ENCODE measurements around the gene DGCR6L.

GRCh38 chr22:20275836-20276235 lies 44.0 kb downstream of the DGCR6L start:
- TF ChIP-seq, protein P1, sequence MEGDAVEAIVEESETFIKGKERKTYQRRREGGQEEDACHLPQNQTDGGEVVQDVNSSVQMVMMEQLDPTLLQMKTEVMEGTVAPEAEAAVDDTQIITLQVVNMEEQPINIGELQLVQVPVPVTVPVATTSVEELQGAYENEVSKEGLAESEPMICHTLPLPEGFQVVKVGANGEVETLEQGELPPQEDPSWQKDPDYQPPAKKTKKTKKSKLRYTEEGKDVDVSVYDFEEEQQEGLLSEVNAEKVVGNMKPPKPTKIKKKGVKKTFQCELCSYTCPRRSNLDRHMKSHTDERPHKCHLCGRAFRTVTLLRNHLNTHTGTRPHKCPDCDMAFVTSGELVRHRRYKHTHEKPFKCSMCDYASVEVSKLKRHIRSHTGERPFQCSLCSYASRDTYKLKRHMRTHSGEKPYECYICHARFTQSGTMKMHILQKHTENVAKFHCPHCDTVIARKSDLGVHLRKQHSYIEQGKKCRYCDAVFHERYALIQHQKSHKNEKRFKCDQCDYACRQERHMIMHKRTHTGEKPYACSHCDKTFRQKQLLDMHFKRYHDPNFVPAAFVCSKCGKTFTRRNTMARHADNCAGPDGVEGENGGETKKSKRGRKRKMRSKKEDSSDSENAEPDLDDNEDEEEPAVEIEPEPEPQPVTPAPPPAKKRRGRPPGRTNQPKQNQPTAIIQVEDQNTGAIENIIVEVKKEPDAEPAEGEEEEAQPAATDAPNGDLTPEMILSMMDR (IDR thresholded peaks at IDR 0.05), result no peak
- TF ChIP-seq PREB (CRISPR knock-in tag; IDR thresholded peaks at IDR 0.05; ENCODE audit: borderline replicate concordance), result no peak
- no peak for TF ChIP-seq ZNF138 (CRISPR knock-in tag; conservative IDR thresholded peaks at IDR 0.05)
- no peak for TF ChIP-seq ATF2 (CRISPR knock-in tag; IDR thresholded peaks at IDR 0.05; ENCODE audit: borderline replicate concordance, low read depth)
- TF ChIP-seq NFE2L1 (CRISPR knock-in tag; IDR thresholded peaks at IDR 0.05), result no peak
- TF ChIP-seq ZNF317 (CRISPR knock-in tag; IDR thresholded peaks at IDR 0.05; ENCODE audit: borderline replicate concordance, low read depth), result no peak
- TF ChIP-seq FOXK1 (CRISPR knock-in tag; IDR thresholded peaks at IDR 0.05), result no peak
- no peak for TF ChIP-seq MAX (CRISPR knock-in tag; IDR thresholded peaks at IDR 0.05)
- TF ChIP-seq, protein P2, sequence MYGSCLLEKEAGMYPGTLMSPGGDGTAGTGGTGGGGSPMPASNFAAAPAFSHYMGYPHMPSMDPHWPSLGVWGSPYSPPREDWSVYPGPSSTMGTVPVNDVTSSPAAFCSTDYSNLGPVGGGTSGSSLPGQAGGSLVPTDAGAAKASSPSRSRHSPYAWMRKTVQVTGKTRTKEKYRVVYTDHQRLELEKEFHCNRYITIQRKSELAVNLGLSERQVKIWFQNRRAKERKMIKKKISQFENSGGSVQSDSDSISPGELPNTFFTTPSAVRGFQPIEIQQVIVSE (CRISPR knock-in tag; IDR thresholded peaks at IDR 0.05; ENCODE audit: borderline replicate concordance), result no peak
- no peak for TF ChIP-seq ELF4 (CRISPR knock-in tag; IDR thresholded peaks at IDR 0.05; ENCODE audit: low read depth)
- no peak for TF ChIP-seq USF2 (CRISPR knock-in tag; IDR thresholded peaks at IDR 0.05)
- no peak for TF ChIP-seq MLX (CRISPR knock-in tag; IDR thresholded peaks at IDR 0.05)
- TF ChIP-seq SP1 (CRISPR knock-in tag; conservative IDR thresholded peaks at IDR 0.05), result no peak
- no peak for TF ChIP-seq CREB1 (CRISPR knock-in tag; IDR thresholded peaks at IDR 0.05)

Measured in WTC11 (cell line).